Upper lobe of left lung (tissue), 4 donors: ENCODE data around the gene TENM4.

Experiments used
- CTCF ChIP-seq, 6 experiments: fragments of 450-650 bp in 4 of 6; fragments of 200-600 bp in 2 of 6; sonication (generic) in 2 of 6; IDR thresholded peaks; one replicate each; pipeline ENCODE4 v1.5.1; 2016 to 2019; ENCODE audit warnings: antibody characterized with exemption in 6 of 6
- POLR2A ChIP-seq, 4 donors: fragments of 450-650 bp; IDR thresholded peaks; one replicate each; pipeline ENCODE4 v1.5.1; 2016 to 2017; ENCODE audit warnings: antibody characterized with exemption in 4 of 4, mild to moderate bottlenecking in 2 of 4

GRCh38 chr11:79156031-79156430 is 284.8 kb downstream of the TENM4 start:
- TF ChIP-seq CTCF (IDR thresholded peaks at IDR 0.05) (no peak), POLR2A (IDR thresholded peaks at IDR 0.05) (no peak)
